COLO829 (cell line): ENCODE measurements around the gene TTC23.
A peak's percentile ranks its signal among the peaks of the same experiment; 100 is the strongest.

Experiments
- DNase-seq: peaks from one replicate; pipeline ENCODE4 v3.0.0; 2012; ENCODE audit warnings: low spot score

The TTC23 gene

GRCh38 chr15:99137877-99138276 is 111.5 kb downstream of the TTC23 start:
- DNase-seq: no peak

GRCh38 chr15:99137111-99137546 is 112.3 kb downstream of the TTC23 start:
- no peak for DNase-seq

- DNase-seq: no peak
Observed at GRCh38 chr15:99135194-99135593, 114.2 kb downstream of the TTC23 start.

GRCh38 chr15:99134317-99134821 is 115.0 kb downstream of the TTC23 start:
- DNase-seq: no peak

GRCh38 chr15:99132634-99133287 is 116.6 kb downstream of the TTC23 start:
- DNase-seq: no peak

- no peak for DNase-seq
Observed at GRCh38 chr15:99132122-99132521, 117.3 kb downstream of the TTC23 start.

- DNase-seq: no peak
Observed at GRCh38 chr15:99131441-99132023, 117.8 kb downstream of the TTC23 start.

GRCh38 chr15:99130765-99131440 is 118.5 kb downstream of the TTC23 start:
- DNase-seq: no peak

GRCh38 chr15:99130314-99130713 is 119.1 kb downstream of the TTC23 start:
- no peak for DNase-seq

GRCh38 chr15:99129644-99130043 is 119.7 kb downstream of the TTC23 start:
- no peak for DNase-seq

GRCh38 chr15:99128411-99128810 is 121.0 kb downstream of the TTC23 start:
- DNase-seq: no peak

GRCh38 chr15:99127773-99128172 is 121.6 kb downstream of the TTC23 start:
- DNase-seq: no peak

- DNase-seq: no peak
Observed at GRCh38 chr15:99126930-99127329, 122.5 kb downstream of the TTC23 start.

- no peak for DNase-seq
Observed at GRCh38 chr15:99126131-99126588, 123.2 kb downstream of the TTC23 start.

GRCh38 chr15:99125061-99125891 is 124.1 kb downstream of the TTC23 start:
- DNase-seq: no peak

- no peak for DNase-seq
Observed at GRCh38 chr15:99124641-99125040, 124.7 kb downstream of the TTC23 start.

- peak; percentile 94 for DNase-seq
Observed at GRCh38 chr15:99123713-99124451, 125.5 kb downstream of the TTC23 start.

- DNase-seq: no peak
Observed at GRCh38 chr15:99122831-99123712, 126.3 kb downstream of the TTC23 start.

- DNase-seq: no peak
Observed at GRCh38 chr15:99121691-99122410, 127.5 kb downstream of the TTC23 start.

GRCh38 chr15:99121207-99121606 is 128.2 kb downstream of the TTC23 start:
- DNase-seq: no peak
